Caki2 (cell line): ENCODE measurements around the gene IL20. TPM values are rescaled to one million over a fixed set of nuclear protein-coding genes. Genes with fewer than 3 reads are reported as not detected.

Experiments used
- DNase-seq: peaks from one replicate; pipeline ENCODE4 v3.0.0-alpha.2; 2015; ENCODE audit warnings: low read depth
- in situ Hi-C: cut with HindIII; loops from 2 replicates; pipeline ENCODE4 v1.10.0; 2016; ENCODE audit warnings: low sequenced_read_pairs, low pct_unique_long_range_greater_than_20kb, mixed read lengths
- total RNA-seq: library from RNA; depleted of rRNA; stranded (reverse); fragments of >200 nt; shearing (Covaris generic); gene quantifications from 2 replicates; pipeline ENCODE4 v1.2.3, GENCODE V29; 2014; ENCODE audit warnings: low replicate concordance

IL20 gene
- total RNA-seq, 1 experiment from 2014 or later: not detected

DNA sequence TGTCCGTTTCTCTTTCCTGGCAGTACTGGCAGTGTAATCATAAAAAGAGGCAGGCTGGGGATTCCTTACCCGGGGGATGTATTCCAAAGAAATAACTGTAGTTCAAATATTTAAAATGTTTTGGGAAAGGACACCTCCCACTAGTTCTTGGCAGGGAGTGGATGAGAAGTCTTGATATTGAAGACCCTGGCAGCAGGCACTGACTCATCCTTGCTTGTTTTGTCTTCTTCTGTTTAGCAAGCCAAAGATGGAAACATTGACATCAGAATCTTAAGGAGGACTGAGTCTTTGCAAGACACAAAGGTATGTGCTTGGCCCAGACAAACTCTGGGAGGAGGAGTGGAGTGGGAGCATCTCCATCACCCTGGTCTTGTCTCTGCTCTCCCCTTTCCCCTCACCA lies 639 bp downstream of the IL20 start:
- in situ Hi-C loops: no loop called here
- no peak for DNase-seq

DNA sequence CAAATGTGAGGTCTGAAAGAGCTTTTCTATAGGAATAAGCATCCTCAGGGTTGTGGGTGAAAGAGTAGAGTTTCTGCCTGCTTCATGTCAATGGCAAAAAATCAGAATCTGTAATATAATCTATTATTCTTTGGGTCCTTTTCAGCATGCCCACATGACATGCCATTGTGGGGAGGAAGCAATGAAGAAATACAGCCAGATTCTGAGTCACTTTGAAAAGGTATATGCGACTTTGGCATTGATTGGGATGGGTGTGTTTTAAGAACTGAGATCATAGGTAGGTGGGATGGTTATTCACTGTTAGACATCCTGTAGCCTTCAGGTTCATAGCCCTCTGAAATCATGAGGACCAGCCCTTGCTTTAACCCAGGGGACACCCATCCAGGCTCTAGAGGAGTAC lies 1.8 kb downstream of the IL20 start:
- in situ Hi-C loops: no loop called here
- no peak for DNase-seq

DNA sequence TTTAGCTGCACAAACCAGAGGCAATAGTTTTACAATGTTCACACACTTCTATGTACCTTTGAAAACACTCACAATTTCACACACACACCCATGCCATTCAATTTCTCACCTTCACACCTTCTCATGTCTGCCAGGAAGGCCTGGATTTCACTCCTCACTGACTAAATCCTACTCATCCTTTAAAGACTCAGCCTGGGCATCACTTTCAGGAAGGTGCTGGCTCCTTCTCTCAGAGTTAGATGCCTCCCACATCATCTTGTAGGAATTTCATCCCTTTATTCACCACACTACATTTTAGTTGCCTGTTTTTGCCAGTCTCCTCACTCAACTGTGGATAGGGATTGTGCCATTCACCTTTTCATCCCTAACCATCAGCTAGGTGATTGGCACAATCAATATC lies 2.3 kb downstream of the IL20 start:
- in situ Hi-C loops: no loop called here
- no peak for DNase-seq

DNA sequence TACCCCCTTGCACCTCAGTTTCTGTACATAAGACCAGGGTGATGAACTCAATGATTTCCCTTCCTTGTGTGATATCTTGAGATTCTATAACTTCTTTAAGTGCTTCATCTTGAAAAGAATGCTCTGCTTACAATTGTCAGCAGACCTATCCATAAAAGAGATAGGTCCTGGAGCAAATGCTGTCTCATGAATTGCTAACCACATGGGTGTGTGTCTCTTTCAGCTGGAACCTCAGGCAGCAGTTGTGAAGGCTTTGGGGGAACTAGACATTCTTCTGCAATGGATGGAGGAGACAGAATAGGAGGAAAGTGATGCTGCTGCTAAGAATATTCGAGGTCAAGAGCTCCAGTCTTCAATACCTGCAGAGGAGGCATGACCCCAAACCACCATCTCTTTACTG lies 2.8 kb downstream of the IL20 start:
- DNase-seq: no peak
- in situ Hi-C loops: no loop called here

DNA sequence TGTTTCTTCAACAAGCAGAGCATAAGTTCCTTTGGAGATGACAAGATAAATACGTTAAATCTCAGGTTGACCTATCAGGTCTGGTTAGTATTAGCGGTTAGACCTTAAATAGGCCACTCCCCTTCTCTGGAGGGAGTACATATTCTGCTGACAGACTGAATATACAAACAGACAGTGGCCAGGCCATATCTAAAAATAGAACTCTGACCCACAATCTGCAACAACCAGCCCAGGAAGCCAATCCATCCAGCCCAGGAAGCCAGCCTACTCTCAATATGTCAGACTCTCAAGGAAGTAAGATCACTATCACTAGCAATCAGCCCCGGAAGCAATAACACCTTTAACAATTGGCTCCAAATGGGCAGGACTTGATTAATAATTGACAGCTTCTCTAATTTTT lies 6.7 kb downstream of the IL20 start:
- in situ Hi-C loops: no loop called here
- no peak for DNase-seq

DNA sequence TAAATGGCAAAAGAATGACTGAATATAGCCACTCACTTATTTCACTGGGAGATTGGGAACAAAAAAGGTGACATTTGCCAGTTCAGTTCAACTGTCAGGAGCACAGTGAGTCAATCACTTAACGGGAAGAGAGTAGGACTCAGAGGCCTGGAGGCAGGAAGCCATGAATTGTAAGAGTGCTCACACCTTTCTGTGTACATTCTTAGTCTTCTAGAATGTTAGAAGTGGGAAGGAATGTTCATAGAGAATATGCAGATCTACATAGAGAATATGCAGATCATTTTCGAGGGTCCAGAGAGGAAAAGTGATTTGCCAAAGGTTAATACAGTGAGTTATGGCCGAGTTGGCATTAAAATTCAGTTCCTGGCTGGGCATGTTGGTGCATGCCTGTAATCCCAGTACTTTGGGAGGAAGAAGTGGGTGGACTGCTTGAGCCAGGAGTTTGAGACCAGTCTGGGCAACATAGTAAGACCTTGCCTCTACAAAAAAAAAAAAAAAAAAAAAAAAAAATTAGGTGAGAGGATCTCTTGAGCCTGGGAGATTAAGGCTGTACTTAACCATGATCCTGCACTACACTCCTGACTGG lies 8.3 kb downstream of the IL20 start:
- in situ Hi-C loops: no loop called here
- DNase-seq: no peak

DNA sequence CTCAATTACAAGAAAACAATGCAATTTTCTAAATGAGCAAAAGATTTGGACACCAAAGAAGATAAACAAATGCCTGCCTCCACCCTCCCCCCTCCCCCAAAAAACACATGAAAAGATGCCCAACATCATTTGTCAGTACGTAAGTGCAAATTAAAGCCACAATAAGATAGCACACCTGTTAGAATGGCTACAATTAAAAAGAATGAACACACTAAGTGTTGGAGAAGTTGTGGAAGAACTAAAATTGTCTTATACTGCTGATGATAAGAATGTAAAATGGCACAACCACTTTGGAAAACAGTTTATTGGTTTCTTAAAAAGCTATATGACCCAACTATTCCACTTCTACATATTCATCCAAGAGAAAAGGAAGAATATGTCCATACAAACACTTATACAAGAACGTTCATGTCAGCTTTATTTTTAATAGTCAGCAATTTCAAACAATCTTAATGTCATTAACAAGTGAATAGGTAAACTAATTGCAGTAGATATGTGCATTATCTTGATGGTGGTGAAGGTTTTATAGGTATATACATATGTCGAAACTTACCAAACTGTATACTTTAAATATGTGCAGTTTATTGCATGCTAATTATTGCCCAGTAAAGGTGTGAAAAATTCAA lies 10.4 kb downstream of the IL20 start:
- in situ Hi-C loops: no loop called here
- DNase-seq: no peak

DNA sequence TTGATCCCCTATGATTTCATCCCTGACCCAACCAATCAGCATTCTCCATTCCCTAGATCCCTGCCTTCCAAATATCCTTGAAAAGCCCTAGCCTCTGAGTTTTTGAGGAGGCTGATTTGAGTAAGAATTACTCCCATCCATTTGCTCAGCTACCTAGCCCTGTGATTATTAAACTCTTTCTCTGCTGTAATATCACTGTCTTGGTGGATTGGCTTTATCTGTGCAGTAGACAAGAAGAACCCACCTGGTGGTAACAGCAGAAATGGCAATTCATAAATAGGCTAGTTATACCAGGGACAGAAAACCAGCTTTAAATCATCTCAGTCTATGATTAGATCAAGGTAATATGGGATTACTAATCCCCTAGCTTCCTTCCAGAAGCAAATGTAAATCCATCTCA lies 13.0 kb downstream of the IL20 start:
- in situ Hi-C loops: no loop called here
- DNase-seq: no peak

DNA sequence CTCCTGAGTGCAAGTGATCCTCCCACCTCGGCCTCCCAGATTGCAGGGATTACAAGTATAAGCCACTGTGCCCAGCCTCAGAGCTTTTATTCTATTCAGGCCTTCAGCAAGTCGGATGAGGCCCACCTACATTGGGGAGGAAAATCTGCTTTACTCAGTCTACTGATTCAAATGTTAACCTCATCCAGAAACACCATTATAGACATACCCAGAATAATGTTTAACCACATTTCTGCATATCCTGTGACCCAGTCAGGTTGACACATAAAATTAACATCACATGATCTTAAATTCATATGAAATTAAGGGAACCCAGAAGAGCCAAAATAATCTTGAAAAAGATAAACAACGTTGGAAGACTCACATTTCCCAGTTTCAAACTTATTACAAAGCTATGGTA lies 14.9 kb downstream of the IL20 start:
- no peak for DNase-seq
- in situ Hi-C loops: no loop called here

DNA sequence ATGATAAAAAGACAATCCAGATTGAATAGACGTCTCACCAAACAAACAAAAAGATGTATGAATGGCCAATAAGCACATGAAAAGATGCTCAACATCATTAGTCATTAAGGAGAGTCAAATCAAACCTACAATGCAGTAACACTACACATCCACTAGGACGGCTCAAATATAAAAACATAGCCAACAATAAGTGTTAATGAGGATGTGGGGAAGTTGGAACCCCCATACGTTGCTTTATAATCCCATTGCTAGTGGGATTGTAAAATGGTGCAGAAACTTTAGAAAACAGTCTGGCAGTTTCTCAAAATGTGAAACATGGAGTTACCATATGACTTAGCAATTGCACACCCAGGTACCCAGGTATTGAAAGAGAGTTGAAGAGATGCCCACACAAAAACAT lies 17.1 kb downstream of the IL20 start:
- in situ Hi-C loops: no loop called here
- DNase-seq: no peak

DNA sequence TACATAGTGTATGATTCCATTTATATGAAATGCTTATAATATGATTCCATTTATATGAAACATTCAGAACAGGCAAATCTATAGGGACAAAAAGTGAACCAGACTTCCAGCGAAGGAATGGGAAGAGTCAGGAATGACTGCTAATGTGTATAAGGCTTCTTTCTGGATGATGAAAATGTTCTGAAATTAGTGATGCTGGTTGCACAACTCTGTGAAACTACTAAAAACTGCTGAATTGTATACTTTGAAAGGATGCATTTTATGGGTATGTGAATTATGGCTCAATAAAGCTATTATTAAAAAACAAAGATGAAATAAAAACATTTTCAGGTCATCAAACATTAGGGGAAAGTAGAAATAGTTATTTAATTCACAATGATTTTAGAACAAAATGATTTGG lies 17.7 kb downstream of the IL20 start:
- in situ Hi-C loops: no loop called here
- DNase-seq: no peak

DNA sequence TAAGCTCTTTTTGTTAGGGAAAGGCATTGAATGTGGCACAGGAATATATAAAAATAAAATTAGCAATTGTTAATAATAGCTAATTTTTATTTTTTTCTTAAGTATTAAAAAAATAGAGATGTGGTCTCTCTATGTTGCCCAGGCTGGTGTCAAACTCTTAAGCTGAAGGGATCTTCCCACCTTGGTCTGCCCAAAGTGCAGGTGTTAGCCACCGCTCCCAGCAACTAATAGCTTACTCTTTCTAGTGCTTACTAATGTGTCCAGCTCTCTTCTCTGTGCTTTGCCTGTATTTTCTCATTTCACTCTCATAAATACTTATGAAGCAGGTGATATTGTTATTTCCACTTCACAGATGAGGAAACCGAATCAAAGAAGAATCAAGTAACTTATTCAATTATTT lies 18.5 kb downstream of the IL20 start:
- no peak for DNase-seq
- in situ Hi-C loops: no loop called here

DNA sequence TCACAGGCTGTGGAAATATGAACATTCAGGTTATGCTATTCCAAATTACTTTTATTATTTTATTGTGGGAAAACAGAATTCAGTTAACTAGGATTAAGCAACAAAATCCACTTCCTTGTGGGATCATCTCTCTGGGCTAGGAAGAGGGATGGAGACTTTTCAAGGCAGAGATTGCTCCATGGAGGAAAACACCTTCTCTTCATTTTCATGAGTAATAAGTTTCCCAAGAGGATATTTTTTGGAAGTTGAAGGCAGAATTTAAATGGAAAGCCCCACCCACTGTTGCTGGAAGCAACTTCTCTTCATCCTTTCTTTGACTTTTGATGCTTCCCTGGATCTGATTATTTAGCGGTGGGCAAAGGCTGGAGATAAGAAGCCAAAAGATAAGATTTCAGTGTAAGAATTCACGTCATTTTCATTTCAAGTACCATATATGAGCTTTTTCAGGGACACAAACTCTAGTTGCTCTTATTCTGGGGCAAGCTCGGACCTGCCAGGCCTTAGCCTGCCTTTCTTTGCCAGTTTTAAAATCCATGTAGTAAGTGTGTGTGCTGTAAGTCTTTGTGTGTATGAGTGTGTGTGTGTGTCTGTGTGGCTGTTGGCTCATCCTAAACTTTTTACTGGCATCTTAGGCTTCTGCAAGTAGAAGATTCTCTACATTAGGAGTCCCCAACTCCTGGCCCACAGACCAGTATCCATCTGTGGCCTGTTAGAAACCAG lies 20.1 kb downstream of the IL20 start:
- in situ Hi-C loops: no loop called here
- DNase-seq: no peak

DNA sequence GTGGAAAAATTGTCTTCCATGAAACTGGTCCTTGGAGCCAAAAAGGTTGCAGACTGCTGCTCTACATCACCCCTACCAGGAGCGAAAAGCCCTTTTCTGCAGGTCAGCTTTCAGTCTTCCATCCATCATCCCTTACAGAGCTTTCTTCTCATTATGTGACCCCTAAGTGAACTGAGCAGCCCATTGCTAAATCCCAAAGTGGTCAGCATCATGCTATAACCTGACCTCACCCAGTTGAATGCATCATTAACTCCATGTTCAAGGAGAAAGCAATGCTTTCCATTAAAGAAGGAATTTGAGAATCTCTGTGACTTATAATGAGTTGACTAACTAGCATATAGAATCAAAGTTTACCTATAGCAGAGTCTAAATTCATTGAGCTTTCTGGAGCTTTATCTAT lies 21.4 kb downstream of the IL20 start:
- in situ Hi-C loops: no loop called here
- DNase-seq: no peak

DNA sequence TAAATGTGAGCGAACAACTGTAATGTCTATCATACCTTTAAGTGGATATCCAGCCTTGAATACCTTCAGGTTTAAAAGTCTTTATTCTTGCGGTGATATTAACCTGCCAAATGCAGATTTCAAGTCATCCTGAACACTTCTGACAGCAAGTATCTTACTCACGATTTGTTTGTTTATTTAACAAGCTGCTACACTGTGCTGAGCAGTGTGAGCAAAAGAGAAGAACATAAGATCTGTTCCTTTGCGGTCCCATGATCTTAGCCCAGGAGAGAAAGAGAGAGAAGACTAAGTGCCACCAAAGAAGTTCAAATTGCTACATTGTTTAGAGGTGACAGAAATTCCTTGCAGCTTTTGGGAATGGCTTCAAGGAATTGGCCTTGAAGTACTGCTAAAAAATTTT lies 22.3 kb downstream of the IL20 start:
- DNase-seq: no peak
- in situ Hi-C loops: no loop called here

DNA sequence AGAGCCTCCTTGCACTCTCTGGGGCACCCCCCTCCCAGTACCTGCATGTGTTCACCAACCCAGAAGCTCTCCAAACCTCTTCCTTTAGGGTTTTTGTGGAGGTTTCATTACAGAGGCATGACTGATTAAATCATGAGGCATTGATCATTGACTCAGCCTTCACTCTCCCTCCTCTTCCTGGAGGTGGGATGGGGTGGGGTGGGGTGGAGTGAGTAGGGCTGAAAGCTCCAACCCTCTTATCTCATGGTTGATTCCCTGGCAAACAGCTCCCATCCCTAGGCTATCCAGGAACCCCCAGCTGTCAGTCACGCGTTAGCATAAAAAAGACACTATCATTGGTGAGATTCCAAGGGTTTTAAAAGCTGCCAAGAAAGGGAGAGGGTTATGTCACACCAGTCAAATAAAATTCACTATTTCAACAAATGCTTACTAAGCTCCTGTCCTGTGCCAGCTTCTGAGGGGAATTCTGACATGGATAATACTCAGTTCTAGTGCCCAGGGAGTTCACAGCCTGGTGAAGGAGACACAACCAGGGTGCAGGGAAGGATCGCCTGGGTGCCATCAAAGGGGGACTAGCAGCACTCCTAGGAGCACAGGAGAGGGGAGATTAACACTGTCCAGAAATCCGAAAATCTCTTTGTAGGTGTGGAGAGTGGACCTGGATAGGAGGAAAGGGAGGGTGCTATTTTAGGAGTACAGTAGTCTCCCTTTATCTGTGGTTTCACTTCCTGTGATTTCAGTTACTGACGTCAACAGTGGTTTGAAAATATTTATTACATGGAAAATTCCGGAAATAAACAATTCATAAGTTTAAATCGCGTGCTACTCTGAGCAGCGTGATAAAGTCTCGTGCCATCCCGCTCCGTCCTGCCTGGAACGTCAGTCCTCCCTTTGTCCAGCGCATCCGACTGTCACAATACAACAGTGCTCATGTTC lies 25.0 kb downstream of the IL20 start:
- in situ Hi-C loops: no loop called here
- DNase-seq: no peak

DNA sequence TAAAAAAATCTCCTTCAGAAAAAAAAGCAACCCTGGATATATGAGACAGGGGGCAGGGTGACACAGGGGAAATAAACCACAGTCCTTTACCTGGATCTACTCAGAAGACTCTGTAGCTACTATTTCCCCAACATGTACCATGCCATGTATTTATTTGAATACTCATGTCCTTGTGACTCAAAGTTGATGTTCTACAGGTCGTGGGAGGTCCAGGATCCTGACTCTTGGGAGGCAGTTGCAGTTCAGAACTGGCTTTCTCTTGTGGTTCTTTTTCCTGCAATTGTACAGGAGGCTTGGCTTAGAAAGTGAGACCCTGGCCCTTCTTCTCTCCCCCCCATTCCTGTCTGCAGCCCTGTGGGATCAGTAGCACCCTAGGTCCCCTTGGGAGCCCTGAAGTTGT lies 26.0 kb downstream of the IL20 start:
- DNase-seq: no peak
- in situ Hi-C loops: no loop called here

DNA sequence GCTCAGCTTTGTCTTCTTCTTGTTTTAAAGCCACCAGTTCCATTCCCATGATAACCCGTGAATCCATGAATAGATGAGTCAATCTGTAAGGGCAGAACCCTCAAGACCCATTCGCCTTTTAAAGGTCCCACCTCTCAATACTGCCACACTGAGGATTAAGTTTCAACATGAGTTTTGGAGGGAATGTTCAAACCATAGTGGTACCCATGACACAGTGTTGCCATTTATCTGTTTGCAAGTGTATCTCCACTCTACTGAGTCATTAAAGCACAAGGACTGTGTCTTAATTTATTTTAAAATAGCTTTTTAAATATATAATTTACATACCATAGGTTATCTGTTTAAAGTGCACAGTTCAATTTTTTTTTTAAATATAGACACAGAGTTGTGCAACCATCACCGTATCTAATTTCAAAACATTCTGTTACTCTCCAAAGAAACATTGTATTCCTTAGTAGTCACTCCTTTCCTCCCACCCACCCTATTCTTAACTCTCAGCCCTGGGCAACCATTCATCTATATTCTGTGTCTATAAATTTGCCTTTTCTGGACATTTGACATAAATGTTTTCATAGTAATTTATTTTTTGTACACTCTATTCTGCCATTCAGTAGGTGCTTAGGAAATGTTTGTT lies 27.0 kb downstream of the IL20 start:
- in situ Hi-C loops: no loop called here
- DNase-seq: no peak

DNA sequence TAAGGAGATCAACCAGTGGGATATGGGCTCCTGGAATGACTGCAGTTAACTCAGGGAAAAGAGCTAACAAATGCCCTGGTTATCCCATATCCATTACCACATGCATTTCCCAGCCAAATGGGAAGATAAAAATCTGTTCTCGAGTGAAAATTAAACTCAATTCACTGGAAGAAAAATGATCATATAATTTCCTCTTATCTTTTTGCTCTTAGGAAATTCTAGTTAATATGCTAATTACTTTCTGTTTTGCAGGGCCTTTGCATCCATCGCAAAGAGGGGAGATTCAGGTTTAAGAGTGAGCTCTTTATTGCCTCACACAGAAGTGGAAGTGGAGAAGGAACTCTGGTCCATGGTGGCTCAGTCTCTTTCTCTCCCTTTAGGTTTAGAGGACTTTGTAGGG lies 28.0 kb downstream of the IL20 start:
- no peak for DNase-seq
- in situ Hi-C loops: no loop called here
